Endothelial cell of umbilical vein (primary cell): ENCODE results near the gene DMD. TPM values are rescaled to one million over a fixed set of nuclear protein-coding genes. Genes with fewer than 3 reads are reported as not detected.

Source experiments
- BruUV-seq: library from RNA; stranded (reverse); fragments of 400-500 nt; replicated peaks from 2 replicates; lab custom pipeline; 2021; lab: Mats Ljungman, UMichigan
- CTCF ChIA-PET: fragments of 300-600, 350-600 bp; sonication (Branson Sonifier 250); formaldehyde crosslinking; loops from one replicate; lab custom pipeline; 2021; ENCODE audit warnings: antibody characterized with exemption, inconsistent platforms; lab: Charles Lee
- POLR2A ChIA-PET: fragments of 300-600, 350-600 bp; sonication (Branson Sonifier 250); formaldehyde crosslinking; loops from one replicate; lab custom pipeline; 2021; ENCODE audit warnings: antibody characterized with exemption, inconsistent platforms; lab: Charles Lee
- DNase-seq: peaks from one replicate; pipeline ENCODE4 v3.0.0-alpha.2; 2011; ENCODE audit warnings: low read depth, low spot score
- FAIRE-seq: peaks from 2 replicates; lab custom pipeline; 2011; peaks lifted over from hg19 to GRCh38; lab: Jason Lieb, UNC
- H2AFZ ChIP-seq: 2 replicates; pipeline ENCODE4 v1.6.0; 2012; ENCODE audit warnings: low read depth, low read length, control low read depth, inconsistent platforms
- H3K27ac ChIP-seq: 2 replicates; pipeline ENCODE4 v1.5.1; 2011; ENCODE audit warnings: low read depth, mild to moderate bottlenecking, control low read depth, low read length, moderate library complexity; ENCODE audit not compliant: insufficient read depth
- H3K27me3 ChIP-seq, 2 experiments: 2 replicates each; pipeline versions ENCODE4 v1.6.0 to v1.6.1; 2011; ENCODE audit warnings: low read length in 2 of 2, mixed read lengths in 1 of 2; ENCODE audit not compliant: control insufficient read depth in 2 of 2, insufficient read depth in 2 of 2
- H3K36me3 ChIP-seq, 2 experiments: 2 replicates in 1 of 2; 3 replicates in 1 of 2; pipeline ENCODE4 v1.5.1; 2011; ENCODE audit warnings: low read length in 2 of 2, mild to moderate bottlenecking in 1 of 2, moderate library complexity in 1 of 2; ENCODE audit not compliant: control insufficient read depth in 2 of 2, insufficient read depth in 2 of 2; ENCODE audit errors: extremely low read depth in 1 of 2
- H3K4me1 ChIP-seq: 3 replicates; pipeline ENCODE4 v1.5.1; 2011; ENCODE audit warnings: mild to moderate bottlenecking, low read length; ENCODE audit not compliant: control insufficient read depth, insufficient read depth; ENCODE audit errors: extremely low read depth
- H3K4me2 ChIP-seq: 2 replicates; pipeline ENCODE4 v1.6.1; 2011; ENCODE audit warnings: low read length, control low read depth, mixed read lengths; ENCODE audit not compliant: insufficient read depth
- H3K4me3 ChIP-seq, 3 experiments: fragments of 200-600 bp in 1 of 3; sonication (generic), shearing (Covaris generic) in 1 of 3; replicated peaks in 1 of 3; 2 replicates each; pipeline ENCODE4 v1.5.1; 2011 to 2016; ENCODE audit warnings: control low read depth in 3 of 3, low read length in 3 of 3, mild to moderate bottlenecking in 2 of 3, inconsistent platforms in 1 of 3, low read depth in 1 of 3, moderate library complexity in 1 of 3; ENCODE audit not compliant: insufficient read depth in 1 of 3
- H3K79me2 ChIP-seq: 2 replicates; pipeline ENCODE4 v1.6.0; 2012; ENCODE audit warnings: low read length, inconsistent platforms; ENCODE audit not compliant: control insufficient read depth, insufficient read depth
- H3K9ac ChIP-seq: replicated peaks from 2 replicates; pipeline ENCODE3; 2011; ENCODE audit warnings: low read length, control low read depth; ENCODE audit not compliant: insufficient read depth; ENCODE audit errors: extremely low read depth
- H3K9me1 ChIP-seq: replicated peaks from 3 replicates; pipeline ENCODE4 v1.6.0; 2011; ENCODE audit warnings: mild to moderate bottlenecking, low read length; ENCODE audit not compliant: control insufficient read depth, insufficient read depth; ENCODE audit errors: extremely low read depth
- H3K9me3 ChIP-seq: replicated peaks from 2 replicates; pipeline ENCODE4 v1.5.1; 2012; ENCODE audit warnings: low read length, inconsistent platforms; ENCODE audit not compliant: control insufficient read depth, insufficient read depth
- H4K20me1 ChIP-seq: replicated peaks from 2 replicates; pipeline ENCODE3; 2011; ENCODE audit warnings: mild to moderate bottlenecking, low read length; ENCODE audit not compliant: control insufficient read depth, insufficient read depth; ENCODE audit errors: extremely low read depth
- CTCF ChIP-seq, 2 donors: IDR thresholded peaks; 1 replicate in 1 of 2; 2 replicates in 1 of 2; pipeline ENCODE4 v1.5.1; 2011; ENCODE audit warnings: low read length in 2 of 2, mild to moderate bottlenecking in 2 of 2, moderate library complexity in 2 of 2, control low read depth in 1 of 2, inconsistent platforms in 1 of 2, low read depth in 1 of 2; ENCODE audit not compliant: insufficient read depth in 1 of 2; ENCODE audit errors: extremely low read depth in 1 of 2
- EZH2 ChIP-seq: IDR thresholded peaks from 2 replicates; pipeline ENCODE4 v1.6.1; 2012; ENCODE audit warnings: borderline replicate concordance, low read depth, mild to moderate bottlenecking, moderate library complexity, low read length, inconsistent platforms; ENCODE audit not compliant: severe bottlenecking
- FOS ChIP-seq: IDR thresholded peaks from 2 replicates; pipeline ENCODE4 v1.6.1; 2011; ENCODE audit warnings: mild to moderate bottlenecking, low read length, moderate library complexity, borderline replicate concordance; ENCODE audit not compliant: insufficient read depth
- GATA2 ChIP-seq: IDR thresholded peaks from 2 replicates; pipeline ENCODE4 v1.7.0; 2011; ENCODE audit warnings: low read depth, mild to moderate bottlenecking, moderate library complexity, mixed read lengths, low read length; ENCODE audit not compliant: insufficient read length, insufficient read depth
- JUN ChIP-seq: IDR thresholded peaks from 2 replicates; pipeline ENCODE4 v1.6.1; 2011; ENCODE audit warnings: borderline replicate concordance, low read depth; ENCODE audit not compliant: insufficient read length, insufficient read depth
- MAX ChIP-seq: IDR thresholded peaks from 2 replicates; pipeline ENCODE4 v1.6.1; 2011; ENCODE audit not compliant: insufficient read depth, insufficient read length
- MYC ChIP-seq: IDR thresholded peaks from one replicate; pipeline ENCODE4 v1.6.1; 2011; ENCODE audit warnings: mild to moderate bottlenecking, low read depth, low read length
- POLR2A ChIP-seq: IDR thresholded peaks from 2 replicates; pipeline ENCODE4 v1.6.1; 2012; ENCODE audit warnings: low read depth, mild to moderate bottlenecking, control low read depth, low read length
- POLR2AphosphoS5 ChIP-seq: IDR thresholded peaks from 2 replicates; pipeline ENCODE4 v1.6.1; 2012; ENCODE audit warnings: low read depth, mild to moderate bottlenecking, control low read depth, low read length, moderate library complexity; ENCODE audit not compliant: insufficient read depth
- dilution Hi-C: fragments of 300-500 bp; cut with MboI; formaldehyde crosslinking; loops from one replicate; pipeline ENCODE4 v1.15.0; 2019; ENCODE audit warnings: low sequenced_read_pairs; ENCODE audit not compliant: extremely low pct_ligation_motif_present
- intact Hi-C: fragments of 100-400 bp; cut with micrococcal nuclease; formaldehyde crosslinking; loops from one replicate; pipeline ENCODE4 v1.10.0; 2022
- polyA plus RNA-seq, 4 experiments: library from polyadenylated mRNA; depleted of rRNA in 3 of 4; stranded (reverse) in 3 of 4; unstranded in 1 of 4; fragments of >200 nt; gene quantifications; 2 replicates each; pipeline versions ENCODE4 v1.2.1 to v1.2.3, GENCODE V29; 2011 to 2012; ENCODE audit warnings: missing spikeins in 1 of 4
- total RNA-seq: library from RNA; stranded (reverse); gene quantifications from 2 replicates; pipeline ENCODE4 v1.2.3, GENCODE V29; 2021

DMD gene
- total and polyA plus RNA-seq, 2 donors (not counting 3 experiments of a cell fraction or from before 2014, with no cell fraction given) = 7.3 to 9.0 TPM

- no peak for TF ChIP-seq EZH2
- TF ChIP-seq POLR2AphosphoS5 = no peak
- TF ChIP-seq FOS = no peak
- TF ChIP-seq MAX = no peak
- H3K9ac ChIP-seq = no peak overlapping the region
- no peak overlapping the region for H2AFZ ChIP-seq
- no peaks in the 10 kb centered on the region for H3K4me1 ChIP-seq
- no peaks in the 10 kb centered on the region for H3K9me1 ChIP-seq
- H3K79me2 ChIP-seq = no peaks in the 10 kb centered on the region
- DNase-seq (no peak), FAIRE-seq (no peak)
- dilution Hi-C loops = no loop called here
- no peaks in the 10 kb centered on the region for H4K20me1 ChIP-seq
- intact Hi-C loops = no loop called here
- no peaks in the 10 kb centered on the region for H3K9me3 ChIP-seq
- ChIA-PET POLR2A (no interaction called here), CTCF (no interaction called here)
- H3K36me3 ChIP-seq = no peaks in the 10 kb centered on the region
- no TSS peak for BruUV-seq
- H3K4me2 ChIP-seq = no peak overlapping the region
- H3K4me3 ChIP-seq = no peak overlapping the region
- no peak overlapping the region for H3K27ac ChIP-seq
- H3K27me3 ChIP-seq = no peaks in the 10 kb centered on the region
These were observed 316.7 kb downstream of the DMD start for GRCh38 chrX:32894679-32895078.

GRCh38 chrX:32893751-32894150 is 317.6 kb downstream of the DMD start:
- TF ChIP-seq EZH2 (no peak), MYC (no peak), JUN (no peak), FOS (no peak), CTCF (IDR thresholded peaks at IDR 0.05; ENCODE audit: extremely low read depth in 1 of 2, insufficient read depth in 1 of 2, low read depth in 1 of 2, low read length in 2 of 2) (no peak), POLR2A (no peak), POLR2AphosphoS5 (no peak), MAX (no peak), GATA2 (no peak)
- intact Hi-C loops (no loop called here), dilution Hi-C loops (no loop called here)
- H3K4me1 ChIP-seq = no peaks in the 10 kb centered on the region
- no peak overlapping the region for H3K9ac ChIP-seq
- no peaks in the 10 kb centered on the region for H3K36me3 ChIP-seq
- no peak for FAIRE-seq
- no peak overlapping the region for H3K27ac ChIP-seq
- POLR2A ChIA-PET = no interaction called here
- CTCF ChIA-PET = no interaction called here
- no peak overlapping the region for H3K4me2 ChIP-seq
- no peaks in the 10 kb centered on the region for H3K9me1 ChIP-seq
- no peaks in the 10 kb centered on the region for H3K27me3 ChIP-seq
- H2AFZ ChIP-seq = no peak overlapping the region
- no peaks in the 10 kb centered on the region for H4K20me1 ChIP-seq
- no peaks in the 10 kb centered on the region for H3K9me3 ChIP-seq
- BruUV-seq = no TSS peak
- DNase-seq = no peak
- H3K4me3 ChIP-seq = no peak overlapping the region
- H3K79me2 ChIP-seq = no peaks in the 10 kb centered on the region
